Panc1 (cell line): ENCODE data around the gene GRAMD4. TPM values are rescaled to one million over a fixed set of nuclear protein-coding genes. Genes with fewer than 3 reads are reported as not detected.

ENCODE experiments used
- ATAC-seq: fragments of 200-7000 bp; cut with Tn5 transposase; 2 replicates; pipeline ENCODE4 v1.9.1; 2020; ENCODE audit warnings: mild to moderate bottlenecking, moderate library complexity
- BruUV-seq: library from RNA; stranded (reverse); fragments of 400-500 nt; replicated peaks from 2 replicates; lab custom pipeline; 2021; lab: Mats Ljungman, UMichigan
- CTCF ChIA-PET: fragments of 300-600 bp; sonication (Branson Sonifier 250); formaldehyde crosslinking; loops from one replicate; lab custom pipeline; 2022; ENCODE audit warnings: antibody characterized with exemption; lab: Charles Lee
- POLR2A ChIA-PET: fragments of 300-600 bp; sonication (Branson Sonifier 250); formaldehyde crosslinking; loops from one replicate; lab custom pipeline; 2022; ENCODE audit warnings: antibody characterized with exemption; lab: Charles Lee
- DNase-seq: peaks from one replicate; pipeline ENCODE4 v3.0.0-alpha.2; 2010; ENCODE audit warnings: low read depth, low spot score
- H3K27ac ChIP-seq: 2 replicates; pipeline ENCODE4 v1.5.1; 2011; ENCODE audit warnings: mild to moderate bottlenecking, low read length, inconsistent platforms
- H3K27me3 ChIP-seq: fragments of 200-500 bp; sonication (Bioruptor generic); 2 replicates; pipeline ENCODE4 v1.6.0; 2014; ENCODE audit warnings: low read length, inconsistent platforms; ENCODE audit not compliant: control insufficient read depth, insufficient read depth
- H3K36me3 ChIP-seq: fragments of 200-500 bp; sonication (Bioruptor generic); 2 replicates; pipeline ENCODE4 v1.5.1; 2014; ENCODE audit warnings: inconsistent platforms, mild to moderate bottlenecking, low read length, moderate library complexity; ENCODE audit not compliant: control insufficient read depth, insufficient read depth
- H3K4me1 ChIP-seq: 2 replicates; pipeline ENCODE4 v1.5.1; 2011; ENCODE audit warnings: inconsistent platforms, mild to moderate bottlenecking, low read length, moderate library complexity; ENCODE audit not compliant: control insufficient read depth, insufficient read depth
- H3K4me3 ChIP-seq, 2 experiments: 2 replicates each; pipeline ENCODE4 v1.5.1; 2011 to 2012; ENCODE audit warnings: low read depth in 2 of 2, low read length in 2 of 2, mild to moderate bottlenecking in 2 of 2, inconsistent platforms in 1 of 2, moderate library complexity in 1 of 2
- H3K9me3 ChIP-seq: fragments of 200-500 bp; sonication (Bioruptor generic); 2 replicates; pipeline ENCODE4 v1.5.1; 2014; ENCODE audit warnings: low read depth, mild to moderate bottlenecking, inconsistent platforms, low read length, moderate library complexity; ENCODE audit not compliant: control insufficient read depth, insufficient read depth
- CTCF ChIP-seq: fragments of 450-650 bp; IDR thresholded peaks from 2 replicates; pipeline ENCODE4 v1.5.1; 2017; ENCODE audit warnings: mild to moderate bottlenecking
- POLR2AphosphoS5 ChIP-seq: IDR thresholded peaks from 2 replicates; pipeline ENCODE4 v1.6.1; 2012; ENCODE audit warnings: mild to moderate bottlenecking, low read depth, low read length, moderate library complexity
- REST ChIP-seq, 2 experiments: IDR thresholded peaks; 2 replicates each; pipeline ENCODE4 v1.6.1; 2011 to 2012; ENCODE audit warnings: low read depth in 2 of 2, control low read depth in 1 of 2, low read length in 1 of 2, mild to moderate bottlenecking in 1 of 2, moderate library complexity in 1 of 2; ENCODE audit not compliant: insufficient read depth in 1 of 2
- SIN3A ChIP-seq: IDR thresholded peaks from 2 replicates; pipeline ENCODE4 v1.6.1; 2012; ENCODE audit warnings: low read depth, mild to moderate bottlenecking, low read length, moderate library complexity, borderline replicate concordance; ENCODE audit not compliant: insufficient read depth
- TCF7L2 ChIP-seq: IDR thresholded peaks from 2 replicates; pipeline ENCODE4 v1.6.1; 2011; ENCODE audit warnings: mild to moderate bottlenecking, low read depth, low read length, inconsistent platforms
- in situ Hi-C: cut with HindIII; loops from 2 replicates; pipeline ENCODE4 v1.10.0; 2016; ENCODE audit warnings: low sequenced_read_pairs, low pct_unique_long_range_greater_than_20kb
- intact Hi-C: fragments of 100-400 bp; cut with micrococcal nuclease; formaldehyde crosslinking; loops from one replicate; pipeline ENCODE4 v1.10.0; 2022; ENCODE audit not compliant: unreplicated experiment
- total RNA-seq: library from RNA; stranded (reverse); gene quantifications from one replicate; pipeline ENCODE4 v1.2.1, GENCODE V29; 2021; ENCODE audit not compliant: unreplicated experiment

GRAMD4 gene
- total RNA-seq, 1 experiment from 2014 or later: 30.8 TPM

GRCh38 chr22:46574993-46575910 lies 44.9 kb upstream of the GRAMD4 start:
- DNase-seq (no peak), ATAC-seq (peak; percentile 57)
- no peaks in the 10 kb centered on the region for H3K9me3 ChIP-seq
- no TSS peak for BruUV-seq
- no peaks in the 10 kb centered on the region for H3K27me3 ChIP-seq
- ChIA-PET POLR2A (interaction anchor here (0.6 kb wide), 1 partner anchor 12 kb away, joined by 3 read pairs; no protein-coding TSS in a partner anchor), CTCF (no interaction called here)
- peak overlapping the region in 1 of 2 experiments; percentile 52; a peak in 2 of 4 replicates for H3K4me3 ChIP-seq
- intact Hi-C loops (no loop called here), in situ Hi-C loops (no loop called here)
- H3K36me3 ChIP-seq: no peaks in the 10 kb centered on the region
- no peak for TF ChIP-seq POLR2AphosphoS5
- no peak for TF ChIP-seq SIN3A
- peaks cover 39% of the 10 kb centered on the region for H3K4me1 ChIP-seq
- peak overlapping the region; percentile 77 for H3K27ac ChIP-seq

- Histone ChIP-seq H3K36me3 (no peaks in the 10 kb centered on the region), H3K4me3 (peak overlapping the region; percentile 41 to 52), H3K27ac (peak overlapping the region; percentile 77), H3K4me1 (peaks cover 39% of the 10 kb centered on the region), H3K9me3 (no peaks in the 10 kb centered on the region), H3K27me3 (no peaks in the 10 kb centered on the region)
- ChIA-PET CTCF (no interaction called here), POLR2A (no interaction called here)
- in situ Hi-C loops (no loop called here), intact Hi-C loops (no loop called here)
- DNase-seq (no peak), ATAC-seq (peak; percentile 39)
- TF ChIP-seq REST (IDR thresholded peaks at IDR 0.05; ENCODE audit: insufficient read depth in 1 of 2, low read depth in 2 of 2, low read length in 1 of 2) (no peak), SIN3A (no peak), CTCF (no peak), POLR2AphosphoS5 (no peak), TCF7L2 (no peak)
- no TSS peak for BruUV-seq
These were observed 44.2 kb upstream of the GRAMD4 start for GRCh38 chr22:46575911-46576555.
